HCT116 (cell line): ENCODE results near the gene KRT83. TPM values are rescaled to one million over a fixed set of nuclear protein-coding genes. Genes with fewer than 3 reads are reported as not detected.

Experiments used
- ATAC-seq: fragments of 200-7000 bp; cut with Tn5 transposase; 2 replicates; pipeline ENCODE4 v1.9.1; 2020; ENCODE audit warnings: mild to moderate bottlenecking, moderate library complexity
- BruUV-seq: library from RNA; stranded (reverse); fragments of 400-500 nt; replicated peaks from 2 replicates; lab custom pipeline; 2021; lab: Mats Ljungman, UMichigan
- CTCF ChIA-PET: fragments of 300-600 bp; sonication (Branson Sonifier 250); formaldehyde crosslinking; loops from one replicate; lab custom pipeline; 2021; ENCODE audit warnings: antibody characterized with exemption; lab: Charles Lee
- POLR2A ChIA-PET: fragments of 300-600, 350-600 bp; sonication (Branson Sonifier 250); formaldehyde crosslinking; loops from one replicate; lab custom pipeline; 2021; ENCODE audit warnings: antibody characterized with exemption; lab: Charles Lee
- RAD21 ChIA-PET, 2 experiments: fragments of 300-600 bp; sonication (Branson Sonifier 250); formaldehyde crosslinking; loops; one replicate each; lab custom pipeline; 2023; ENCODE audit warnings: low total read pairs in 2 of 2; ENCODE audit not compliant: uncharacterized antibody in 2 of 2, unreplicated experiment in 2 of 2, low non-redundant PET in 1 of 2; lab: Charles Lee
- DNase-seq: peaks from one replicate; pipeline ENCODE4 v3.0.0-alpha.2; 2010; ENCODE audit warnings: low read depth, low spot score
- H2AFZ ChIP-seq: fragments of 200-600 bp; shearing (Covaris generic), sonication (generic); 2 replicates; pipeline ENCODE4 v1.6.1; 2017; ENCODE audit warnings: low read depth, mixed run types, mixed read lengths, antibody characterized with exemption, low read length; ENCODE audit not compliant: poor library complexity, severe bottlenecking
- H3K27ac ChIP-seq: 2 replicates; pipeline ENCODE4 v1.5.1; 2012; ENCODE audit warnings: low read depth, low read length
- H3K27me3 ChIP-seq: fragments of 200-600 bp; sonication (generic); 2 replicates; pipeline ENCODE4 v1.6.1; 2016; ENCODE audit warnings: mixed run types, low read length, mixed read lengths; ENCODE audit not compliant: insufficient read depth
- H3K36me3 ChIP-seq, 2 experiments: fragments of 200-500 bp in 1 of 2; fragments of 200-600 bp in 1 of 2; sonication (Bioruptor generic) in 1 of 2; sonication (generic) in 1 of 2; 2 replicates each; pipeline versions ENCODE4 v1.5.1 to v1.6.1; 2014 to 2016; ENCODE audit warnings: low read length in 2 of 2, inconsistent platforms in 1 of 2, mixed read lengths in 1 of 2, mixed run types in 1 of 2; ENCODE audit not compliant: insufficient read depth in 2 of 2, control insufficient read depth in 1 of 2
- H3K4me1 ChIP-seq, 2 experiments: fragments of 200-600 bp in 1 of 2; sonication (generic) in 1 of 2; 2 replicates each; pipeline versions ENCODE4 v1.5.1 to v1.6.1; 2012 to 2017; ENCODE audit warnings: low read length in 2 of 2, inconsistent platforms in 1 of 2, mild to moderate bottlenecking in 1 of 2, mixed read lengths in 1 of 2, mixed run types in 1 of 2, moderate library complexity in 1 of 2; ENCODE audit not compliant: insufficient read depth in 2 of 2, control insufficient read depth in 1 of 2
- H3K4me2 ChIP-seq: fragments of 200-600 bp; sonication (generic); 2 replicates; pipeline ENCODE4 v1.6.1; 2017; ENCODE audit warnings: mixed run types, low read length, mixed read lengths
- H3K4me3 ChIP-seq, 2 experiments: fragments of 200-600 bp in 1 of 2; sonication (generic) in 1 of 2; replicated peaks in 1 of 2; 2 replicates each; pipeline ENCODE4 v1.5.1; 2011 to 2016; ENCODE audit warnings: low read length in 2 of 2, control low read depth in 1 of 2, low read depth in 1 of 2, mild to moderate bottlenecking in 1 of 2, mixed read lengths in 1 of 2, mixed run types in 1 of 2
- H3K79me2 ChIP-seq: fragments of 200-600 bp; sonication (generic); 2 replicates; pipeline ENCODE4 v1.6.1; 2017; ENCODE audit warnings: mild to moderate bottlenecking, mixed run types, low read length, moderate library complexity, mixed read lengths; ENCODE audit not compliant: insufficient read depth
- H3K9ac ChIP-seq: fragments of 200-600 bp; sonication (generic); 2 replicates; pipeline ENCODE4 v1.6.1; 2016; ENCODE audit warnings: low read length, mixed read lengths
- H3K9me2 ChIP-seq: fragments of 200-600 bp; sonication (generic), shearing (Covaris generic); 2 replicates; pipeline ENCODE4 v1.6.1; 2017; ENCODE audit warnings: mixed run types, mild to moderate bottlenecking, moderate library complexity; ENCODE audit not compliant: insufficient read depth
- H3K9me3 ChIP-seq, 2 experiments: fragments of 200-500 bp in 1 of 2; fragments of 200-600 bp in 1 of 2; sonication (Bioruptor generic) in 1 of 2; sonication (generic) in 1 of 2; 2 replicates each; pipeline ENCODE4 v1.6.1; 2014 to 2017; ENCODE audit warnings: low read length in 2 of 2, mixed read lengths in 2 of 2, inconsistent platforms in 1 of 2, low read depth in 1 of 2, mild to moderate bottlenecking in 1 of 2, mixed run types in 1 of 2, moderate library complexity in 1 of 2; ENCODE audit not compliant: control insufficient read depth in 1 of 2, insufficient read depth in 1 of 2
- H4K20me1 ChIP-seq: fragments of 200-600 bp; sonication (generic), shearing (Covaris generic); 2 replicates; pipeline ENCODE4 v1.6.1; 2017; ENCODE audit warnings: mixed run types, mild to moderate bottlenecking, moderate library complexity; ENCODE audit not compliant: insufficient read depth
- CBX3 ChIP-seq: IDR thresholded peaks from 2 replicates; pipeline ENCODE4 v1.6.1; 2012; ENCODE audit warnings: low read depth
- CEBPB ChIP-seq: IDR thresholded peaks from 2 replicates; pipeline ENCODE4 v1.6.1; 2012; ENCODE audit warnings: low read depth
- EGR1 ChIP-seq: IDR thresholded peaks from 2 replicates; pipeline ENCODE4 v1.6.1; 2012; ENCODE audit warnings: low read depth
- ELF1 ChIP-seq: IDR thresholded peaks from 2 replicates; pipeline ENCODE4 v1.6.1; 2012; ENCODE audit warnings: low read depth, borderline replicate concordance
- EZH2 ChIP-seq: fragments of 200-600 bp; sonication (generic); IDR thresholded peaks from 2 replicates; pipeline ENCODE4 v1.6.1; 2017; ENCODE audit warnings: antibody characterized with exemption, mixed run types
- EZH2phosphoT487 ChIP-seq: fragments of 200-600 bp; IDR thresholded peaks from 2 replicates; pipeline ENCODE4 v1.6.1; 2018; ENCODE audit warnings: antibody characterized with exemption, borderline replicate concordance
- JUND ChIP-seq: IDR thresholded peaks from 2 replicates; pipeline ENCODE4 v1.6.1; 2012
- POLR2A ChIP-seq: IDR thresholded peaks from 2 replicates; pipeline ENCODE4 v1.7.0; 2011; ENCODE audit warnings: borderline replicate concordance; ENCODE audit not compliant: insufficient read depth, insufficient read length; ENCODE audit errors: extremely low read depth
- POLR2AphosphoS5 ChIP-seq: IDR thresholded peaks from 2 replicates; pipeline ENCODE4 v1.6.1; 2011; ENCODE audit warnings: mild to moderate bottlenecking, low read depth, low read length, moderate library complexity
- RAD21 ChIP-seq: IDR thresholded peaks from 2 replicates; pipeline ENCODE4 v1.6.1; 2012; ENCODE audit warnings: low read depth, mild to moderate bottlenecking
- REST ChIP-seq: IDR thresholded peaks from 2 replicates; pipeline ENCODE4 v1.6.1; 2012; ENCODE audit warnings: low read depth
- SRF ChIP-seq: IDR thresholded peaks from 2 replicates; pipeline ENCODE4 v1.6.1; 2012; ENCODE audit warnings: low read depth
- TCF7L2 ChIP-seq: IDR thresholded peaks from 2 replicates; pipeline ENCODE4 v1.7.0; 2011; ENCODE audit warnings: borderline replicate concordance, inconsistent platforms; ENCODE audit not compliant: insufficient read depth, insufficient read length; ENCODE audit errors: extremely low read depth
- ZBTB33 ChIP-seq: IDR thresholded peaks from 2 replicates; pipeline ENCODE4 v1.6.1; 2011; ENCODE audit warnings: mild to moderate bottlenecking, low read length, moderate library complexity; ENCODE audit not compliant: insufficient replicate concordance; ENCODE audit errors: extremely low read depth
- ZFX ChIP-seq: fragments of 450-650 bp; IDR thresholded peaks from 2 replicates; pipeline ENCODE4 v1.6.1; 2017
- ZNF274 ChIP-seq: fragments of 200-500 bp; sonication (Bioruptor generic); IDR thresholded peaks from 2 replicates; pipeline ENCODE4 v1.6.1; 2014; ENCODE audit warnings: mild to moderate bottlenecking, low read depth, low read length, inconsistent platforms
- intact Hi-C: fragments of 100-400 bp; cut with micrococcal nuclease; formaldehyde crosslinking; loops from 2 replicates; pipeline ENCODE4 v1.10.0; 2022
- total RNA-seq: library from RNA; stranded (reverse); gene quantifications from one replicate; pipeline ENCODE4 v1.2.1, GENCODE V29; 2021; ENCODE audit not compliant: unreplicated experiment
- TF ChIP-seq, protein P1 (sequence below): IDR thresholded peaks from 2 replicates; pipeline ENCODE4 v1.6.1; 2012
- TF ChIP-seq, protein P2 (sequence below), 3 experiments: fragments of 200-600 bp in 1 of 3; sonication (generic) in 1 of 3; IDR thresholded peaks in 2 of 3; conservative IDR thresholded peaks in 1 of 3; 2 replicates each; pipeline ENCODE4 v1.5.1; 2012 to 2017; ENCODE audit warnings: low read depth in 2 of 3, low read length in 2 of 3, antibody characterized with exemption in 1 of 3, borderline replicate concordance in 1 of 3, control low read depth in 1 of 3, mild to moderate bottlenecking in 1 of 3, mixed read lengths in 1 of 3, mixed run types in 1 of 3, moderate library complexity in 1 of 3; ENCODE audit not compliant: insufficient read depth in 1 of 3
- TF ChIP-seq, protein P3 (sequence below): IDR thresholded peaks from 2 replicates; pipeline ENCODE4 v1.6.1; 2012

KRT83 gene
- total RNA-seq, 1 experiment from 2014 or later: not detected

GRCh38 chr12:52346593-52346992 lies 25.4 kb upstream of the KRT83 start:
- POLR2A ChIA-PET: interaction anchor here (1.4 kb wide), 1 partner anchor 67 kb away, joined by 4 read pairs; no protein-coding TSS in a partner anchor
- CTCF ChIA-PET: interaction anchor here (1.2 to 2.6 kb wide), 3 partner anchors 15 to 26 kb away, joined by 3 to 10 read pairs (median 4); no protein-coding TSS in a partner anchor
- intact Hi-C loops: no loop called here

More at GRCh38 chr12:52346593-52346992, 25.4 kb upstream of the KRT83 start:
- ATAC-seq: no peak
- Histone ChIP-seq H3K27ac (no peak overlapping the region), H3K4me3 (no peak overlapping the region), H3K27me3 (no peaks in the 10 kb centered on the region), H2AFZ (no peak overlapping the region), H3K9ac (0 out of 2 replicates have a peak overlapping the region, but pooled peaks have one; percentile 19), H3K4me2 (no peak overlapping the region), H3K36me3 (no peaks in the 10 kb centered on the region), H3K79me2 (no peaks in the 10 kb centered on the region), H3K9me3 (no peaks in the 10 kb centered on the region), H3K4me1 (peaks cover 14 to 29% of the 10 kb centered on the region in 2 experiments), H4K20me1 (no peaks in the 10 kb centered on the region), H3K9me2 (no peaks in the 10 kb centered on the region)
- RAD21 ChIA-PET: no interaction called here
- BruUV-seq: no TSS peak
- no peak for TF ChIP-seq EGR1
- TF ChIP-seq CEBPB: no peak
- TF ChIP-seq EZH2phosphoT487: no peak
- no peak for TF ChIP-seq TCF7L2
- TF ChIP-seq, protein P1, sequence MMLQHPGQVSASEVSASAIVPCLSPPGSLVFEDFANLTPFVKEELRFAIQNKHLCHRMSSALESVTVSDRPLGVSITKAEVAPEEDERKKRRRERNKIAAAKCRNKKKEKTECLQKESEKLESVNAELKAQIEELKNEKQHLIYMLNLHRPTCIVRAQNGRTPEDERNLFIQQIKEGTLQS: no peak
- TF ChIP-seq JUND: no peak
- no peak for TF ChIP-seq CBX3
- TF ChIP-seq, protein P2, sequence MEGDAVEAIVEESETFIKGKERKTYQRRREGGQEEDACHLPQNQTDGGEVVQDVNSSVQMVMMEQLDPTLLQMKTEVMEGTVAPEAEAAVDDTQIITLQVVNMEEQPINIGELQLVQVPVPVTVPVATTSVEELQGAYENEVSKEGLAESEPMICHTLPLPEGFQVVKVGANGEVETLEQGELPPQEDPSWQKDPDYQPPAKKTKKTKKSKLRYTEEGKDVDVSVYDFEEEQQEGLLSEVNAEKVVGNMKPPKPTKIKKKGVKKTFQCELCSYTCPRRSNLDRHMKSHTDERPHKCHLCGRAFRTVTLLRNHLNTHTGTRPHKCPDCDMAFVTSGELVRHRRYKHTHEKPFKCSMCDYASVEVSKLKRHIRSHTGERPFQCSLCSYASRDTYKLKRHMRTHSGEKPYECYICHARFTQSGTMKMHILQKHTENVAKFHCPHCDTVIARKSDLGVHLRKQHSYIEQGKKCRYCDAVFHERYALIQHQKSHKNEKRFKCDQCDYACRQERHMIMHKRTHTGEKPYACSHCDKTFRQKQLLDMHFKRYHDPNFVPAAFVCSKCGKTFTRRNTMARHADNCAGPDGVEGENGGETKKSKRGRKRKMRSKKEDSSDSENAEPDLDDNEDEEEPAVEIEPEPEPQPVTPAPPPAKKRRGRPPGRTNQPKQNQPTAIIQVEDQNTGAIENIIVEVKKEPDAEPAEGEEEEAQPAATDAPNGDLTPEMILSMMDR (IDR thresholded peaks at IDR 0.05 in 2 of 3, conservative IDR thresholded peaks at IDR 0.05 in 1 of 3; ENCODE audit: borderline replicate concordance in 1 of 3, insufficient read depth in 1 of 3, low read depth in 2 of 3, low read length in 2 of 3): no peak
- no peak for TF ChIP-seq POLR2AphosphoS5
- TF ChIP-seq ELF1: no peak
- no peak for TF ChIP-seq SRF
- TF ChIP-seq EZH2: no peak
- TF ChIP-seq ZNF274: no peak
- TF ChIP-seq, protein P3, sequence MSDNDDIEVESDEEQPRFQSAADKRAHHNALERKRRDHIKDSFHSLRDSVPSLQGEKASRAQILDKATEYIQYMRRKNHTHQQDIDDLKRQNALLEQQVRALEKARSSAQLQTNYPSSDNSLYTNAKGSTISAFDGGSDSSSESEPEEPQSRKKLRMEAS: no peak
- no peak for TF ChIP-seq ZBTB33
- TF ChIP-seq ZFX: no peak
- no peak for TF ChIP-seq RAD21
- TF ChIP-seq POLR2A: no peak
- no peak for TF ChIP-seq REST
- DNase-seq: no peak
